ENCODE results near the gene VPS35.

Gene VPS35

DNA sequence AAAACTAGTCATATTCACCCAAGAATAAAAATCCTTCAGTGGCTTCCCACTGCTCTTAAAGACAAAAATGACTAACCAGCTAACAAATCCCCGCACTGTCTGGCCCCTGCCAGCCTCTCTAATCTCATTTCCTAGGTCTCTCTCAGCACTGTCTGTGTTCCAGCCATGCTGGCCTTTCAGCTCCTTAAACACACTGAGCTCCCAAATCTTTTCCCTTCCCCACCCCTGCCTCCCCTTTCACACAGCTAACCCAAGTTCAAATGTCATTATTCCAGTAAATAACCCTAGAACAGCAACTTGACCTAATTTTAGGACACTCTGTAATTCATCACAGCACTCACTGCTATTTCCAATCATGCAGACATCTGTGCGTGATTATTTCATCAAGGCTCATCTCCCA, 75.6 kb downstream of the VPS35 start:
- no peak for DNase-seq (ENCODE audit: low read depth)

DNA sequence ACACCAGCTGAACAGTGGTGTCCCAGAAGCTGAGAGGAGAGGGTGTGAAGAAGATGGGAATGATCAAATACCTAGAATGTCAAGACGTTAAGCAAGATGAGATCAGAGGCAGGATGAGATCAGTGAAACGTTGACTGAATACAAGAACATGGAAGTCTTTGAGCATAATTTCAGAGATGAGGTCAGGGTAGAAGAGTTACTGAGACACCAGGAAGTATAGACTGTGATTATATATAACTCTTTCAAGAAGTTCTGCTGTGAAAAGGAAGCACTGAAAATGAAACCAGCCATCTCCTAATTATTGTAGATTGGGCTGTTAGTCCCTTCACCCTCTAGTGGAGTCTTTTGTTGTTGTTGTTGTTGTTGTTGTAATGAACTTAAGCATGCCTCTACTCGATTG, 76.9 kb downstream of the VPS35 start:
- no peak for DNase-seq (ENCODE audit: low read depth)

DNA sequence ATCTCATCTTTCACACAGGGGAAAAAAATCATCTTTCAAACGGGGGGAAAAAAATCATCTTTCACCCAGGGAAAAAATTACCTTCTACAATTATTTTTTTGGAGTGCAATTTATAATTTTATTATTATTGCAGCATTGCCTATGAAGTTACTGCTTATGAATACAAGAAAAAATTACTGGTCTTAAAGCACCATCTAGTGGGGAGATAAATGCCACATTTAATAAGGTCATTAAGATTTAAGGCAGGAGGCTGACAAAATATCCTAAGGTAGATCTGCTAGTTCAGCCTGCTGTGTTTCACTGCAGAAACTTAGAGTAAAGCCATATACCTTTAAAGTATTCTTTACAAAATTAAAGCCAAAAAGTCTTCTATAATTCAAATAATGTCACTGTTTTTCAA, 81.4 kb downstream of the VPS35 start:
- DNase-seq (ENCODE audit: low read depth) = peak; percentile 71

DNA sequence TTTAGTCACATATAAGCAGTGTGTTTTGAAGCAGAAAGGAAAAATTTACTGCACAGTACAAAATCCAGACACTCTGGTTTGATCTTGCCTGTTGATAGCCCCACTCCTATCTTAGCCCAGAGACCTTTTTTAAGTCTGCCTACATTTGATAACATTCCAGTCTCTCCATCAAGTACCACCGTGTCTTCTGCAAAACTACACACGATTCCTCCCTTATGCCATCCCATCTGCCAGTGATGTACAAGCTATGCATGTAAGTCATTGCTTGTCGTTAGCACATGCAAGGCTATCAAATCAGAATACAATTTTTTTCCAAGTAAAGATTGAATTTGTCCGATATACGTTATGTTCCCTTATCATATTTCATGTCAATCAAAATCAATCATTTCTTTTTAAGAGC, 82.7 kb downstream of the VPS35 start:
- DNase-seq (ENCODE audit: low read depth) = no peak

All from EH (cell line).